ENCODE results near the gene RHAG.

GRCh38 chr6:49582529-49582928, 54.1 kb downstream of the RHAG start:
- no peak for TF ChIP-seq CTCF (IDR thresholded peaks at IDR 0.05; ENCODE audit: low read length)
- TF ChIP-seq EZH2 (optimal IDR thresholded peaks at IDR 0.05; ENCODE audit: low read depth, low read length): no peak
